ENCODE results near the gene ARMC9. TPM values are rescaled to one million over a fixed set of nuclear protein-coding genes. Genes with fewer than 3 reads are reported as not detected.

ARMC9 gene
- total and polyA plus RNA-seq, 2 experiments from 2014 or later = 22.5 to 23.7 TPM

- Histone ChIP-seq H3K4me1 (ENCODE audit: insufficient read depth) (peaks cover 8% of the 10 kb centered on the region), H3K36me3 (replicated peaks; ENCODE audit: insufficient read depth, low read depth) (no peaks in the 10 kb centered on the region), H3K9me2 (replicated peaks; ENCODE audit: insufficient read depth) (no peaks in the 10 kb centered on the region), H4K20me1 (ENCODE audit: insufficient read depth, poor library complexity, severe bottlenecking) (no peaks in the 10 kb centered on the region), H3K79me2 (no peaks in the 10 kb centered on the region), H3K4me3 (no peak overlapping the region), H2AFZ (no peak overlapping the region), H3K4me2 (no peak overlapping the region), H3K27ac (no peak overlapping the region), H3K27me3 (no peaks in the 10 kb centered on the region), H3K9me3 (ENCODE audit: low read depth) (no peaks in the 10 kb centered on the region)
- no peak for DNase-seq (ENCODE audit: low spot score)
- TF ChIP-seq EZH2phosphoT487 (IDR thresholded peaks at IDR 0.05; ENCODE audit: low read depth, severe bottlenecking, unreplicated experiment) (no peak), CTCF (IDR thresholded peaks at IDR 0.05; ENCODE audit: poor library complexity) (no peak), EZH2 (IDR thresholded peaks at IDR 0.05; ENCODE audit: borderline replicate concordance) (no peak)
- 87% methylated on average over 11 of the region's 11 CpGs for WGBS (ENCODE audit: low lambda C conversion rate, missing lambda C conversion rate)
These were observed 161.5 kb downstream of the ARMC9 start for GRCh38 chr2:231359948-231360347.

- no peak for DNase-seq (ENCODE audit: low spot score)
These were observed 162.0 kb downstream of the ARMC9 start for GRCh38 chr2:231360401-231360800.

GRCh38 chr2:231360881-231361371 lies 162.5 kb downstream of the ARMC9 start:
- no peaks in the 10 kb centered on the region for H3K27me3 ChIP-seq
- peaks cover 16% of the 10 kb centered on the region for H3K4me1 ChIP-seq (ENCODE audit: insufficient read depth)
- no peaks in the 10 kb centered on the region for H3K9me2 ChIP-seq (replicated peaks; ENCODE audit: insufficient read depth)
- no peaks in the 10 kb centered on the region for H3K36me3 ChIP-seq (replicated peaks; ENCODE audit: insufficient read depth, low read depth)
- no peaks in the 10 kb centered on the region for H3K79me2 ChIP-seq
- WGBS (ENCODE audit: low lambda C conversion rate, missing lambda C conversion rate) = 97% methylated on average over 13 of the region's 13 CpGs
- no peak overlapping the region for H3K4me3 ChIP-seq
- no peaks in the 10 kb centered on the region for H4K20me1 ChIP-seq (ENCODE audit: insufficient read depth, poor library complexity, severe bottlenecking)
- DNase-seq (ENCODE audit: low spot score) = no peak
- no peak overlapping the region for H2AFZ ChIP-seq
- no peak overlapping the region for H3K4me2 ChIP-seq
- H3K27ac ChIP-seq = no peak overlapping the region
- TF ChIP-seq EZH2phosphoT487 (IDR thresholded peaks at IDR 0.05; ENCODE audit: low read depth, severe bottlenecking, unreplicated experiment) = no peak
- no peak for TF ChIP-seq CTCF (IDR thresholded peaks at IDR 0.05; ENCODE audit: poor library complexity)
- TF ChIP-seq EZH2 (IDR thresholded peaks at IDR 0.05; ENCODE audit: borderline replicate concordance) = no peak
- H3K9me3 ChIP-seq (ENCODE audit: low read depth) = no peaks in the 10 kb centered on the region

More at GRCh38 chr2:231360401-231360800, 162.0 kb downstream of the ARMC9 start:
- Histone ChIP-seq H3K9me3 (ENCODE audit: low read depth) (no peaks in the 10 kb centered on the region), H3K27me3 (no peaks in the 10 kb centered on the region), H3K4me2 (no peak overlapping the region), H4K20me1 (ENCODE audit: insufficient read depth, poor library complexity, severe bottlenecking) (no peaks in the 10 kb centered on the region), H3K36me3 (replicated peaks; ENCODE audit: insufficient read depth, low read depth) (no peaks in the 10 kb centered on the region), H3K27ac (no peak overlapping the region), H3K4me3 (no peak overlapping the region), H2AFZ (no peak overlapping the region), H3K79me2 (no peaks in the 10 kb centered on the region), H3K9me2 (replicated peaks; ENCODE audit: insufficient read depth) (no peaks in the 10 kb centered on the region), H3K4me1 (ENCODE audit: insufficient read depth) (peaks cover 10% of the 10 kb centered on the region)
- no peak for TF ChIP-seq EZH2phosphoT487 (IDR thresholded peaks at IDR 0.05; ENCODE audit: low read depth, severe bottlenecking, unreplicated experiment)
- no peak for TF ChIP-seq CTCF (IDR thresholded peaks at IDR 0.05; ENCODE audit: poor library complexity)
- no peak for TF ChIP-seq EZH2 (IDR thresholded peaks at IDR 0.05; ENCODE audit: borderline replicate concordance)
- 81% methylated on average over 11 of the region's 11 CpGs for WGBS (ENCODE audit: low lambda C conversion rate, missing lambda C conversion rate)
